GM08714 (cell line): ENCODE results near the gene C16orf89.

Experiments used
- H3K4me3 ChIP-seq: fragments of 200-500 bp; sonication (Bioruptor generic); 2 replicates; pipeline ENCODE4 v1.5.1; 2014; ENCODE audit warnings: mild to moderate bottlenecking, low read length, inconsistent platforms
- ZNF274 ChIP-seq: IDR thresholded peaks from 2 replicates; pipeline ENCODE4 v1.6.1; 2012; ENCODE audit warnings: mild to moderate bottlenecking, low read depth, low read length

The C16orf89 gene

DNA sequence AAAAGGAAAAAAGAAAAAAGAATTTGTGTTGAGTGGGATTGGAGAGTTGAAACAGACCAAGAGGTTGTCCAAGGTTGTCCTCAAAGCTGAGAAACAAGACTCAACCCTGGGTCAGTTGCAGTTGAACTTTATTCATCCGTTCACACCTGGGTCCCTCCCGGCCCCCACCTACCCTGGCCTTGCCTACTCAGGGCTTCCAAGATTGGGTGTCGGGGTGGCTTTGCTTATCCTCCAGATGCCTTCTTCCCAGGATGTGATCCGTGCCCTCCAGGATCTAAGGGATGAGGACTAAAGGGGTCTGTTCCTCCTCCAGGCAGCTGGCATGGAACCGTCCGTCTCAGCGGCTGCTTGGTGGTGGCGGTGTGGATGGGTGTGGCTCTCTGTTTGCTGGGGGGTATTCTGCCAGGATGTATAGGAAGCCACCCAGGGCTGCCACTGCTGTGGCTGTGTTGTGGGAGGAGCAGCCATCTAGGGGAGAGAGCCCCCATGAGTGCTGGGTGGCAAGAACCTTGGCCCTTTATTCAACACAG, 21.7 kb downstream of the C16orf89 start:
- no peak overlapping the region for H3K4me3 ChIP-seq
- no peak for TF ChIP-seq ZNF274

GRCh38 chr16:5042574-5043171, 23.1 kb downstream of the C16orf89 start:
- no peak overlapping the region for H3K4me3 ChIP-seq
- no peak for TF ChIP-seq ZNF274

- H3K4me3 ChIP-seq = no peak overlapping the region
These were observed 24.1 kb downstream of the C16orf89 start for GRCh38 chr16:5041600-5042133.

GRCh38 chr16:5040451-5040850, 25.3 kb downstream of the C16orf89 start:
- no peak overlapping the region for H3K4me3 ChIP-seq
- no peak for TF ChIP-seq ZNF274

More at GRCh38 chr16:5041600-5042133, 24.1 kb downstream of the C16orf89 start:
- TF ChIP-seq ZNF274 = no peak

- H3K4me3 ChIP-seq = no peak overlapping the region
- TF ChIP-seq ZNF274 = no peak
These were observed 29.3 kb downstream of the C16orf89 start for GRCh38 chr16:5036228-5037156.

DNA sequence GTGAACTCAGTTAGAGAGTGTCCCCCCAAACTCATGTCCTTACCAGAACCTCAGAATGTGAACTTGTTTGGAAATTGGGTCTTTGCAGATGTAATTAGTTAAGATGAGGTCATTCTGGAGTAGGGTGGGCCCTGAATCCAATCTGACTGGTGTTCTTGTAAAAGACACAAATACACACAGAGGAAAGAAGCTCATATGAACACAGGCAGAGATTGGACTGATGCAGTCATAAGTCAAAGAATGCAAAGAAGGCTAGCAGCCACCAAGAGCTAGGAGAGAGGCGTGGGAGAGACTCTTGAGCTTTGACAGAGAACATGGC, 29.9 kb downstream of the C16orf89 start:
- H3K4me3 ChIP-seq = no peak overlapping the region
- no peak for TF ChIP-seq ZNF274

GRCh38 chr16:5034167-5034523, 31.6 kb downstream of the C16orf89 start:
- no peak for TF ChIP-seq ZNF274
- H3K4me3 ChIP-seq = peak overlapping the region; percentile 90

DNA sequence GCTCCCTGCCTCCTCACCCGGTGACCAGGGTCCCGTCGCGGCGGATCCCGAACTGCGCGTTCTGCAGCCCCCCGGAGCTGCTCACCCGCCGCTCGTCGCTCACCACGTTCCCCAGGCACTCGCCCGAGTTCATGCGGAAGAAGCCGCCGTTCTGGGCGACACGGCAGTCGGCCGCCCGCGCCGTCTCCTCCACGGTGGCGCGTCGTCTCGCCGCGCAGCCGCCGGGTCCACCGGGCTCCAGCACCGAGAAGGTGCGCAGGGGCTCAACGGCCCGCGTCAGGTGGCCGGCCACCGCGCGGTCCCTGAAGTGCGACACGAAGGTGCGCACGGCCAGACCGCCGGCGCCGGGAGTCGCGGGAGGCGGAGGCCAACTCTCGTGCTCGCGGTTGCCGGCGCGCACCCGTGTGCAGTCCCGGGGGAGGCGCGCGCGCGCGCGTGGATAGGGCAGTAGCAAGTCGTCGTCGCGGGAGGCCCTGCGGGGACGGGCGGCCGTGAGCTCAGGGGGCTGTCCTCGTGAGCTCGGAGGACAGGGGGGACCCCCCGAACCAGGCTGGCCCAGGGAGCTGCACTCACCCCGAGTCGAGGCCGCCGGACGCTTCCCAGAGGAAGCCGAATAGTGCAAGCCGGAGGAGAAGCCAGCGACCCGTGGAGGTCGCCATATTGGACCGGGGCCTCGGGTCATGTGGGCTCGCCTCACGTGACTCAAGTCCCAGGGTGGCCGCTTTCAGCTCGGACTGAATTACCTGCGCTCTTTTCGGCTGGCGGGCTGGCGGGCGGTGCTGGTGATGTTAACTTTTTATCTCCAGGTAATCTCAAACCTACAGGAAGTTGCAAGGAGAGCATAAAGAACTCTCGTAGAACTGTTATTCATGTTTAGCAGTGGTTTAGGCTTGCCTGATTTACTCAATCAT, 32.2 kb downstream of the C16orf89 start, which contains the start of gene NAGPA:
Gene NAGPA (minus strand): TSS at position 680 of the 911 bp plus-strand sequence. CDS start 21 bp downstream, at position 659.
- peak within 1 kb of the TSS; percentile 90 for H3K4me3 ChIP-seq
- TF ChIP-seq ZNF274 = no peak

- peak overlapping the region; percentile 90; the same call in 1 of the 2 replicates for H3K4me3 ChIP-seq
- TF ChIP-seq ZNF274 = no peak
These were observed 33.0 kb downstream of the C16orf89 start for GRCh38 chr16:5032748-5033167.

DNA sequence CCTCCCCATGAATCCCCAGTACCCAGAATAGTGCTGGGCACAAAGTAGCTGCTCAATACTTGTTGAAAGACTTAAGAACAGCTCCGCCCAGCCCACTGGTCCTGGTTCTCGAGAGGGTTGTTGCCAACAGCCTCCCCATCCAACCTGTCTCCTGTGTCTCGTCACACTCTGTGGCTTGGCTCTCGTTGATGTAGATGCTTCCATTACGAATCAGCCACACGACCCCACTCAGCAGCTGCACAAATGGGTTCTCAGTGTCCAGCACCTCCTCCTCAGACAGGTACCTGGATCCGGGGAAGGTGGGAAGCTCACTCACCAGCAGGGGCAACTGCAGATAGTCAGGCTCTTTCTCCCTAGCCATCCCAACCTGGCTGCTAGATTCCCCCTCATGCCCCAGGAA, 34.2 kb downstream of the C16orf89 start:
- no peak overlapping the region for H3K4me3 ChIP-seq
- TF ChIP-seq ZNF274 = no peak

- no peak for TF ChIP-seq ZNF274
- H3K4me3 ChIP-seq = no peak overlapping the region
These were observed 35.4 kb downstream of the C16orf89 start for GRCh38 chr16:5030251-5030870.

GRCh38 chr16:5028950-5029475, 36.7 kb downstream of the C16orf89 start:
- H3K4me3 ChIP-seq = no peak overlapping the region
- no peak for TF ChIP-seq ZNF274
